IPS-18a (cell line): ENCODE data around the gene IFT88.

Source experiments
- H3K27ac ChIP-seq: one replicate; pipeline ENCODE4 v1.5.1; 2013; ENCODE audit warnings: low read length
- H3K27me3 ChIP-seq: one replicate; pipeline ENCODE4 v1.6.1; 2013; ENCODE audit warnings: mild to moderate bottlenecking, low read length; ENCODE audit not compliant: control insufficient read depth, insufficient read depth
- H3K36me3 ChIP-seq: one replicate; pipeline ENCODE4 v1.6.1; 2013; ENCODE audit warnings: low read depth, low read length; ENCODE audit not compliant: control insufficient read depth
- H3K4me1 ChIP-seq: one replicate; pipeline ENCODE4 v1.6.1; 2013; ENCODE audit warnings: low read depth, low read length; ENCODE audit not compliant: control insufficient read depth
- H3K4me3 ChIP-seq: one replicate; pipeline ENCODE4 v1.5.1; 2013; ENCODE audit warnings: low read length
- H3K9ac ChIP-seq: one replicate; pipeline ENCODE4 v1.6.1; 2013; ENCODE audit warnings: mild to moderate bottlenecking, low read length, moderate library complexity
- H3K9me3 ChIP-seq: one replicate; pipeline ENCODE4 v1.6.1; 2013; ENCODE audit warnings: low read depth, low read length; ENCODE audit not compliant: control insufficient read depth

The IFT88 gene

DNA sequence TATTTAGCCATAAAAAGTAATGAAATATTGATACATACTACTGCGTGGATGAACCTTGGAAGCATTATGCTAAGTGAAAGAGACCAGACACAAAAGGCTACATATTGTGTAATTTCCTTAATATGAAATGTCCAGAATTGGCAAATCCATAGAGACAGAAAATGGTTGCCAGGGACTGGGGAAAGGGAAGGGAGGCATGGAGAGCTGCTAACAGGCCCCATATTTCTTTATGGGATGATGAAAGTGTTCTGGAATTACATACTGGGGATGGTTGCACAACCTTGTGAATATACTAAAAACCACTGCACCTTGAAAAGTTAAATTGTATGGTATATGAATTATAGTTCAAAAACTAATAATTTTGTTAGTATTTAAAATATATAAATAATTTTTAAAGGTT is 3.6 kb downstream of the IFT88 start:
- Histone ChIP-seq H3K9ac (no peak overlapping the region), H3K4me1 (peaks cover 7% of the 10 kb centered on the region), H3K36me3 (no peaks in the 10 kb centered on the region), H3K27ac (no peak overlapping the region), H3K27me3 (no peaks in the 10 kb centered on the region), H3K9me3 (no peaks in the 10 kb centered on the region), H3K4me3 (no peak overlapping the region)

GRCh38 chr13:20571676-20572075 is 4.7 kb downstream of the IFT88 start:
- Histone ChIP-seq H3K27ac (no peak overlapping the region), H3K4me1 (peaks cover 7% of the 10 kb centered on the region), H3K4me3 (no peak overlapping the region), H3K27me3 (no peaks in the 10 kb centered on the region), H3K9me3 (no peaks in the 10 kb centered on the region), H3K9ac (no peak overlapping the region), H3K36me3 (no peaks in the 10 kb centered on the region)

DNA sequence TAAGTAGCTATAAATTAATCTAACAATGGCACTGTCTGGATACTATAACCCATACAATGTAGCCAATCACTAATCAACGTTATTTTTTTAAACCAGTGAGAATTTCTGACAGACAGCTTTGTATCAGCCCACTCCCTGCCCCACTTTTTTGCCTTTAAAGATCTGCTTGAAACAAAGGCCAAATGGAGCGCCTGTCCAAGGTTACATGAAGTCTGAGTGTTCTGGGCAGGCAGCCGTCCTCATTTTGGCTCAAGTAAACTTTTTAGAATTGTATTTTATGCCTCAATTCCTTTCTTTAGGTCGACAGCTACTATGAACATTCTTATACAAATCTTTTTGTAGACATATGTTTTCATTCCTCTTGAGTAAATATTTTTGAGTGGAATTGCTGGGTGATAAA is 6.2 kb downstream of the IFT88 start:
- no peak overlapping the region for H3K9ac ChIP-seq
- H3K9me3 ChIP-seq, result no peaks in the 10 kb centered on the region
- peaks cover 1% of the 10 kb centered on the region for H3K4me1 ChIP-seq
- H3K4me3 ChIP-seq, result no peak overlapping the region
- H3K36me3 ChIP-seq, result no peaks in the 10 kb centered on the region
- no peaks in the 10 kb centered on the region for H3K27me3 ChIP-seq
- no peak overlapping the region for H3K27ac ChIP-seq

DNA sequence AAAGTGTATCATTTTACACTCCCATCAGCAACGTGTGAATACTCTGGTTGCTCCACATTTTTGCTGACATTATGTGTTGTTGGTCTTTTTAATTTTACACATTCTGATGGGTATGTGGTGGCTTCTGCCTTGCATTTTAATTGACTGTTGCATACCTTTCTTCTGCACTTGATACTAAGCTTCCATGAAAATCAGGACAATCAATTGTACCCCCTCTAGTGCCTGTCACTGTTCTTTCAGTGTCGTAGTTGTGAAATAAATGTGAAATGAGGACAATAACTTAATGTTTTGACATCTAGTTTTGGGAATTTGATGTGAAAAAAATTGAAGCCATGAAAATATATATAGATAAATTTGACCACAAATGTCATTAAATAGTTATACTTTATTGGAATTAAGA is 6.7 kb downstream of the IFT88 start:
- Histone ChIP-seq H3K9ac (no peak overlapping the region), H3K4me3 (no peak overlapping the region), H3K27me3 (no peaks in the 10 kb centered on the region), H3K4me1 (no peaks in the 10 kb centered on the region), H3K27ac (no peak overlapping the region), H3K36me3 (no peaks in the 10 kb centered on the region), H3K9me3 (no peaks in the 10 kb centered on the region)

DNA sequence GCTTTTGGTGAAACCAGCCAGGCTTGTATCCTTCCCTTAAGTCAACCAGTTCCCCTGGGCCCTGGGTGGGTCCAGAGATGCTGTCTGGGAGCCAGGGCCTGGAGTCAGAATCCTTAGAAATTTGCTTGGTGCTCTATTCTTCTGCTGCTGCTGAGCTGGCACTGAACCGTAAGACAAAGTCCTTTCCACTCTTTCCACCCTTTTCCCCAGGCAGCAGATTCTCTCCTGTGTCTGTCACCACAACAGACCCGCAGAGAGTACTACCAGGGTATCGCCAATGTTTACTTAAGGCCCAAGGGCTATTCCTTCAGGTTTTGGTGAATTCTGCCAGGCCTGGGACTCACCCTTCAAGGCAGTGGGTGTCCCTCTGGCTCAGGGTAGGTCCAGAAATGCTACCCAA is 12.2 kb downstream of the IFT88 start:
- Histone ChIP-seq H3K36me3 (no peaks in the 10 kb centered on the region), H3K4me1 (no peaks in the 10 kb centered on the region), H3K9me3 (peaks cover 4% of the 10 kb centered on the region), H3K27ac (no peak overlapping the region), H3K4me3 (no peak overlapping the region), H3K9ac (no peak overlapping the region), H3K27me3 (no peaks in the 10 kb centered on the region)

DNA sequence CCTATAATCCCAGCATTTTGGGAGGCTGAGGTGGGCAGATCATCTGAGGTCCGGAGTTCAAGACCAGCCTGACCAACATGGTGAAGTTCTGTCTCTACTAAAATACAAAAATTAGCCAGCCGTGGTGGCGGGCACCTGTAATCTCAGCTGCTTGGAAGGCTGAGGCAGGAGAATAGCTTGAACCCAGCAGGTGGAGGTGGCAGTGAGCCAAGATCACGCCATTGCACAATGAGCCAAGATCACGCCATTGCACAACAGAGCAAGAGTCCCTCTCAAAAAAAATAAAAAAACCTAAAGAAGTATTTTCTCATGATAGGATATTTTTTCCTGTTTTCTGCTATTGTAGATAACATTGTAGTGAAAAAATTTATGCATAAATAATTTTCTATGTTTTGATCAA is 13.3 kb downstream of the IFT88 start:
- Histone ChIP-seq H3K4me1 (no peaks in the 10 kb centered on the region), H3K9me3 (peaks cover 4% of the 10 kb centered on the region), H3K27ac (no peak overlapping the region), H3K4me3 (no peak overlapping the region), H3K36me3 (no peaks in the 10 kb centered on the region), H3K9ac (no peak overlapping the region), H3K27me3 (no peaks in the 10 kb centered on the region)

GRCh38 chr13:20582026-20582425 is 15.1 kb downstream of the IFT88 start:
- H3K4me3 ChIP-seq, result no peak overlapping the region
- no peak overlapping the region for H3K27ac ChIP-seq
- H3K27me3 ChIP-seq, result no peaks in the 10 kb centered on the region
- no peak overlapping the region for H3K9ac ChIP-seq
- no peaks in the 10 kb centered on the region for H3K36me3 ChIP-seq
- peaks cover 4% of the 10 kb centered on the region for H3K9me3 ChIP-seq
- H3K4me1 ChIP-seq, result no peaks in the 10 kb centered on the region

DNA sequence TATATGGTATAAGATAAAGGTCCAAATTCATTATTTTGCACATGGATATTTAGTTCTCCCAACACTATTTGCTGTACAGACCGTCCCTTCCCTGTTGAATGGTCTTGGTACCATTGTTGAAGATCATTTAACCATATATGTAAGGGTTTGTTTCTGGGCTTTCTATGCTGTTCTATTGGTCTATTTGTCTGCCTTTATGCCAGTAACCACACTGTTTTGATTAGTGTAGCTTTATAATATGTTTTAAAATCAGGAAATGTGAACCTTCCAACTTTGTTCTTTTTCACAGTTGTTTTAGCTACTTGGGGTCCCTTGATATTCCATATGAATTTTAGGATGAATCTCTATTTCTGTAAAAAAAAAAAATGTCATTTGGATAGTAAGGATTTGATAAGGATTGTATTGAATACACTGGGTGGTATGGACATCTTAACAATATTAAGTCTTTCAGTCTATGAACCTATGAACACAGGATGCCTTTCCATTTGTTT is 16.9 kb downstream of the IFT88 start:
- no peak overlapping the region for H3K4me3 ChIP-seq
- H3K9me3 ChIP-seq, result peaks cover 4% of the 10 kb centered on the region
- H3K4me1 ChIP-seq, result no peaks in the 10 kb centered on the region
- H3K27me3 ChIP-seq, result no peaks in the 10 kb centered on the region
- H3K9ac ChIP-seq, result no peak overlapping the region
- no peak overlapping the region for H3K27ac ChIP-seq
- no peaks in the 10 kb centered on the region for H3K36me3 ChIP-seq

DNA sequence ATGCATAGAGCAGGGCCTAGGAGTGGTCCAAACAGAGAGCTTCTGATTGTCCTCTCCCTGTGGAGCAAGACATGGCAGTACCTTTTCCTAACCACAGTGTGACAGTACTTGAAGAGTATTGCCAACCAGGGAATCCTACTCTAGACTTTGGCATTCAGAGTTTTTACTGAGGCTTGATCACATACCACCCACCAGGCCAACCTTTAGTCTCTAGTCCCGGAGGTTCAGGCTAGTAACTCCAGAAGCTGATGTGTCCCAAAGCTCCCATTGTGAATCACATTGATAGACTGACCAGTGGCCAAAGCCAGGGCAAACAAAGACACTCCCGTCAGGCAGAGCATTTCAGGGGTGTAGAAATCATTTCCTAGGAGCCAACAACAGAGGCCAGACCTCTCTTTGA is 18.4 kb downstream of the IFT88 start:
- no peaks in the 10 kb centered on the region for H3K27me3 ChIP-seq
- no peaks in the 10 kb centered on the region for H3K4me1 ChIP-seq
- H3K36me3 ChIP-seq, result no peaks in the 10 kb centered on the region

DNA sequence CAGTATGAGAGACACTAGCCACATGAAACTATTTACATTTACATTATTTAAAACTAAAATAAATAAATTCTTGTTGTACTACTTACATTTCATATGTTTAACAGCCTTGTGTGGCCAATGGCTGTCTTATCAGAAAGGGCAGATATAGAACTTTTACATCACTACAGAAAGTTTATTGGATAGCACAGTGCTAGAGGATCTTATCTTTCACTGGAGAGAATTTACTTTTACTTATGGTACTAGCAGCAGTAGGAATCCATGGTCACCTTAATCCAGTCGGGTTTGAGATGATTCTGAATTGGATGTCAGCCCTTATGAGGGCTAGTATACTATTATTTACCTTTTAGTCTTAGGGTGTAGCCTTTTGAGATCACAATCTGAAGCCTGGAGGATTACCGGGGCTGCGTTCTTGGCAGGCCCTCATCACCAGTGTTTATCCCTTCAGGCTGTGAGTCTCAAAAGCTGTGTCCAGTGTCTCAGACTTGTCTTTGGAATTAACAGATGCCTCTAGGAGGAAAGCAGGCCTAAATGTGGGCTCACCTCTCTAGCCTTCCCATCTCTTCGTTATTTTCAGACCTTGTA is 21.7 kb downstream of the IFT88 start:
- H3K27me3 ChIP-seq, result no peaks in the 10 kb centered on the region
- peaks cover 3% of the 10 kb centered on the region for H3K9me3 ChIP-seq
- no peak overlapping the region for H3K4me3 ChIP-seq
- no peaks in the 10 kb centered on the region for H3K4me1 ChIP-seq
- H3K9ac ChIP-seq, result no peak overlapping the region
- H3K36me3 ChIP-seq, result no peaks in the 10 kb centered on the region
- H3K27ac ChIP-seq, result no peak overlapping the region

More for the DNA sequence above, 18.4 kb downstream of the IFT88 start:
- Histone ChIP-seq H3K9me3 (peaks cover 4% of the 10 kb centered on the region), H3K4me3 (no peak overlapping the region), H3K27ac (no peak overlapping the region), H3K9ac (no peak overlapping the region)

DNA sequence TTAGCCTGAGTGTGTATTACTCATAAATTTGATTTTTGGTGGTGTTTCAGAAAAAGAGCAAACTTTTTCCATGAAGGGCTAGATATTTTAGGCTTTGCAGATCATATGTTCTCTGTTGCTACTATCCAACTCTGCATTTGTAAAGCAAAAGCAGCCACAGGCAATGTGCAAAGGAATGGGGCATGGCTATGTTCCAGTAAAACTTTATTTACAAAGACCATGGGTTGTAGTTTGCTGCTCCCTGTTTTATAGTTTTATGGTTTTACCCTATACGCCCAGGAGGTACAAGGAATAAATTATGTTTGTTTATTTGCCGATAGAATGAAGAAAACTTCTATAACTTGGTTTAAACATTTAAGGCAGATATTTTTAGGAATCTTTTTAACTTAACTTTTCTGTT is 23.6 kb downstream of the IFT88 start:
- Histone ChIP-seq H3K9me3 (no peaks in the 10 kb centered on the region), H3K27ac (no peak overlapping the region), H3K36me3 (no peaks in the 10 kb centered on the region), H3K4me3 (no peak overlapping the region), H3K4me1 (no peaks in the 10 kb centered on the region), H3K27me3 (no peaks in the 10 kb centered on the region), H3K9ac (no peak overlapping the region)

GRCh38 chr13:20592606-20593005 is 25.6 kb downstream of the IFT88 start:
- Histone ChIP-seq H3K4me1 (no peaks in the 10 kb centered on the region), H3K27ac (no peak overlapping the region), H3K4me3 (no peak overlapping the region), H3K27me3 (no peaks in the 10 kb centered on the region), H3K9me3 (no peaks in the 10 kb centered on the region), H3K36me3 (no peaks in the 10 kb centered on the region), H3K9ac (no peak overlapping the region)
